Mucosa of stomach (tissue), 1 donor: ENCODE results near the gene DSCAML1.

ENCODE experiments used
- H3K27me3 ChIP-seq: one replicate; pipeline ENCODE4 v1.7.0; 2013; ENCODE audit warnings: mild to moderate bottlenecking, low read length; ENCODE audit not compliant: control insufficient read depth, insufficient read depth
- H3K36me3 ChIP-seq: one replicate; pipeline ENCODE4 v1.7.0; 2013; ENCODE audit warnings: low read length; ENCODE audit not compliant: control insufficient read depth, insufficient read depth
- H3K4me1 ChIP-seq: one replicate; pipeline ENCODE4 v1.7.0; 2013; ENCODE audit warnings: mild to moderate bottlenecking, low read length; ENCODE audit not compliant: control insufficient read depth, insufficient read depth
- H3K4me3 ChIP-seq: one replicate; pipeline ENCODE4 v1.7.0; 2013; ENCODE audit warnings: low read length
- H3K9ac ChIP-seq: one replicate; pipeline ENCODE4 v1.7.0; 2013; ENCODE audit warnings: mild to moderate bottlenecking, low read length, moderate library complexity
- H3K9me3 ChIP-seq: one replicate; pipeline ENCODE4 v1.7.0; 2013; ENCODE audit warnings: mild to moderate bottlenecking, low read length, moderate library complexity; ENCODE audit not compliant: control insufficient read depth
- donor health status: Pancreatic carcinoma.

DSCAML1 gene

GRCh38 chr11:117663821-117664220, 133.2 kb downstream of the DSCAML1 start:
- H3K9me3 ChIP-seq: no peaks in the 10 kb centered on the region
- no peaks in the 10 kb centered on the region for H3K4me1 ChIP-seq
- no peak overlapping the region for H3K4me3 ChIP-seq
- no peaks in the 10 kb centered on the region for H3K27me3 ChIP-seq
- H3K9ac ChIP-seq: no peak overlapping the region
- H3K36me3 ChIP-seq: no peaks in the 10 kb centered on the region

DNA sequence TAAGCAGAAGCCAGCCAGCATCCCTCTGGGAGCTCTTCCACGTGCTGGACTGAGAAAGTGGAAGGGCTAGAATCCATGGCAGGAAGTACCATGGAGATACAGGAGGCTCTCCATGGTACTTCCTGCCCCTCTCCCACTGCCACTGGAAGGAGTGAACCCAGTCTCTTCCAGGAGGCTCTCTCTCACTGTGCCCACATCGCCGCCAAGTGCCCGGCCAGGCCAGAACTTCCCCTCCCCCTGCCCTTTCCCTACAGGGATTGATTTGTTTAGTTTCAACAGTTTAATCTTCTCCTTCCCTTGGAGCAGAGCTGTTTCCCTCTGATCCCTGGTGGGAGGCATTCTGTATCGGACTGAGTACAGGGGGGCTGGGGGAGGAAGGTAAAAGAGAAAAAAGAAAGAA, 133.6 kb downstream of the DSCAML1 start:
- Histone ChIP-seq H3K36me3 (no peaks in the 10 kb centered on the region), H3K9me3 (no peaks in the 10 kb centered on the region), H3K4me1 (no peaks in the 10 kb centered on the region), H3K27me3 (no peaks in the 10 kb centered on the region), H3K9ac (no peak overlapping the region), H3K4me3 (no peak overlapping the region)

GRCh38 chr11:117662671-117663269, 134.2 kb downstream of the DSCAML1 start:
- Histone ChIP-seq H3K4me1 (no peaks in the 10 kb centered on the region), H3K27me3 (no peaks in the 10 kb centered on the region), H3K9ac (no peak overlapping the region), H3K4me3 (no peak overlapping the region), H3K9me3 (no peaks in the 10 kb centered on the region), H3K36me3 (no peaks in the 10 kb centered on the region)

DNA sequence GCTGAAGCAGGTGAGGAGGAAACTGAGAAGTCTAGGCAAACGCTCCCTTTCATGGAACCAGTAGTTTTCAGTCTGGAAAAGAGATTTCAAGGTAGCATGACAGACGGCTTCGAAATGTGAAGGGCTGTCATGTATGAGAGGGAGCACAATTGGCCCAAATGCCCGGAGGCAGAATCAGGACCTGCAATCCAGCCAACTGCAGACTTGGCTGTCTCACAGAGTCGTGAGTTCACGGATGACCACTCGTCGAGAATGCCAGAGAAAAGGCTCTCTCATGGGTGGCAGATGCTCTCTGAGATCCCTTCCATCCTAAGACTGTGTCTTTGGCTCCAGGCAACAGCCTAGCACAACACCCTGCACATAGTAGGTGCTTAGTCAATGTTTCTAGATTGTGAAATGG, 134.8 kb downstream of the DSCAML1 start:
- no peak overlapping the region for H3K9ac ChIP-seq
- no peak overlapping the region for H3K4me3 ChIP-seq
- H3K36me3 ChIP-seq: no peaks in the 10 kb centered on the region
- no peaks in the 10 kb centered on the region for H3K9me3 ChIP-seq
- no peaks in the 10 kb centered on the region for H3K4me1 ChIP-seq
- no peaks in the 10 kb centered on the region for H3K27me3 ChIP-seq

DNA sequence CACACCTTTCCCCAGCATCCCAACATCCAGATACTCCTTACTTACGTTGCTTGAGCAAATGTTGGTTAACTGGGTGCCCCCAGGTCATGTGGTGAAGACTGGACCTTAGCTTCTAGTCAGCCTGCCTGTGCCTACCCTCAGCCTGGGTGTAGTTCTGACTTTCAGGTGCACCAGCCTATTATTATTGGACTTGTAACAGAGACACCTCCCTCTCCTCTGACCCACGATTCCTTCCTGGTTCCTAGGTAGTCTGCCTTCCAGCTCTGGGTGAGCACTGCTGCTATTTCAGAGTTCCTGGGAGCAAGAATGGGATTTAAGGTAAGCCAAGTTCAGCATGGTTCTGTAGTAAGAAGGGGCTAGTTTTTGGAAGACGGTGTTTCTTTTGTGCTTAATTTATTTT, 138.2 kb downstream of the DSCAML1 start:
- Histone ChIP-seq H3K27me3 (no peaks in the 10 kb centered on the region), H3K9me3 (no peaks in the 10 kb centered on the region), H3K4me1 (no peaks in the 10 kb centered on the region), H3K9ac (no peak overlapping the region), H3K4me3 (no peak overlapping the region), H3K36me3 (no peaks in the 10 kb centered on the region)

- Histone ChIP-seq H3K9ac (no peak overlapping the region), H3K4me1 (no peaks in the 10 kb centered on the region), H3K36me3 (no peaks in the 10 kb centered on the region), H3K4me3 (no peak overlapping the region), H3K27me3 (no peaks in the 10 kb centered on the region), H3K9me3 (no peaks in the 10 kb centered on the region)
Measured at GRCh38 chr11:117657794-117658193, 139.2 kb downstream of the DSCAML1 start.

DNA sequence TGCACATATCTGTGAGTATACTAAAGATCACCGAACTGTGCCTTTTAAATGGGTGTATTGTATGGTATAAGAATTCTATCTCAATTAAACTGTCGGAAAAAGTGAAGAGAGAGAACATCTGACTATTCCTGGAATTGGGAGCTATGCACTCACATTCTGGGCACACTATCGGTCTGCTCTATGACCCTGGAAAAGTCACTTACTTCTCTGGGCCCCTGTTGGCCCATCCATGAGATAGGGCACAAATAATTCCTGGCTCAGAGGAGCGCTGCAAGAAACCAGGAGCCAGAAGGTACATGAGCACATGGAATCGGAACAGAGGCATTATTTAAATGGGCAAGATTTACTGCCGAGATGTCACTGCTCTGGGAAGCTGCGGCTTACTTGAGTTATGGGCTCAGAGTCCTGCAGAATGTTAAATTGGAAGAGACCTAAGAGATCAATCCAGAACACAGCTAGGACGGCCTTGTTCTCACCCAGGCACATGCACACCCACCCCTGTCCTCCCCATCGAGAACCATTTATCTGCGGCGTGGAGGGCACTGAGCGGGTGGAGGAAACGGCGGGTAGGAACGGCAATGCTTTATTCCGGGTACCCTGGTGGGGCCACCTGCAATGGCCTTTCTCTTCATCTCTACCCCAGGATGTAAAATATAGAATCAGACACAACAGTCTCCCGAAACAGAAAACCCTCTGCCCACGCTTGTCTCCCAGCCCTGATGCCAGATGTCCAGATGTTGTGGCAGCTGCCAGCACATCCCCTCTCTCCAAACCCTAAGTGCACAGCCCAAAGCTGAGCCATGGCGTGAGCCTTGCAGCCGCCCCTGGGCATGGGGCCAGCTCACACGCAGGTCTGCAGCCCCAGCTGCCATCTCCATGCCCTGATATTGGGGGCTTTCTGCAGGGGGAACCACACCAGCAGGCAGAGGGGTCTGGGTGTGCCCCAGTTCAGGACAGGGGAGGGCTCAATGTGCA, 142.4 kb downstream of the DSCAML1 start:
- Histone ChIP-seq H3K27me3 (no peaks in the 10 kb centered on the region), H3K4me1 (no peaks in the 10 kb centered on the region), H3K9me3 (no peaks in the 10 kb centered on the region), H3K9ac (no peak overlapping the region), H3K4me3 (no peak overlapping the region), H3K36me3 (no peaks in the 10 kb centered on the region)

- H3K9me3 ChIP-seq: no peaks in the 10 kb centered on the region
- H3K36me3 ChIP-seq: no peaks in the 10 kb centered on the region
- H3K4me1 ChIP-seq: no peaks in the 10 kb centered on the region
- H3K4me3 ChIP-seq: no peak overlapping the region
- no peaks in the 10 kb centered on the region for H3K27me3 ChIP-seq
- no peak overlapping the region for H3K9ac ChIP-seq
Measured at GRCh38 chr11:117652521-117652920, 144.5 kb downstream of the DSCAML1 start.

DNA sequence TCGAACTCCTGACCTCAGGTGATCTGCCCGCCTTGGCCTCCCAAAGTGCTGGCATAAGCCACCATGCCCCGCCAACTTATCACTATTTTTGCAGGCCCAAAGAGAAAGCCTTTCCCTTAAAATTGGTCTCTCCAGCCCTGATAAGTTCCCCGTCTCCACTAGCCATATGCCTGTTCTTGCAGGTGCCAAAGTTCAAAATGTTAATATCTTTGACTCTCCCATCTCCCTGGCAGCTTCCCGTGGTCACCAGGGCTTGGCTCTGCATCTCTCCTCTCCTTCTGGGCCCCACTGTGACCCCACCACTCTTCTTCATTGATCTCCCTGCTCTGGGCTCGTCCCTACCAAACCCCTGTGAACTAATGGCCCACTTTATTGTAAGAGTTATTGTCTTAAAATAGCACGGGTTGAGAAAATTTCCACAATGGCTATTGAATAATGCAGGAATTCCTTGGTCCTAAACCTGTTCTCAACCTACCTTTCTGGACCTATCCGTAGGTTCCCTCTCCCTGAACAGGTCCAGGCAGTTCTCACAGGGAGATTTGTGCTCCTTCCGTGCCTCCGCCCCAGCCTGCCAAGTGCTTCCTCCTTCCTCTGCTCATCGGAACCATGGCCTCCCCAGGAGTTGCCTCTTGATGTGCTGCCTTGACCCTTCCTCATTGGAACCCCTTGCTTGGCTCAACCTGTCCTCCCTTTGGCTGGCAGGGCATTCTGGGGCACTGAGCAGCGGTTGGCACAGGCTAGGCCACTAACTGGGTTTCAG, 147.5 kb downstream of the DSCAML1 start:
- Histone ChIP-seq H3K9me3 (no peaks in the 10 kb centered on the region), H3K27me3 (no peaks in the 10 kb centered on the region), H3K4me1 (no peaks in the 10 kb centered on the region), H3K9ac (no peak overlapping the region), H3K36me3 (no peaks in the 10 kb centered on the region), H3K4me3 (no peak overlapping the region)

GRCh38 chr11:117647872-117648271, 149.1 kb downstream of the DSCAML1 start:
- Histone ChIP-seq H3K36me3 (no peaks in the 10 kb centered on the region), H3K9me3 (no peaks in the 10 kb centered on the region), H3K9ac (no peak overlapping the region), H3K4me1 (no peaks in the 10 kb centered on the region), H3K4me3 (no peak overlapping the region), H3K27me3 (no peaks in the 10 kb centered on the region)

DNA sequence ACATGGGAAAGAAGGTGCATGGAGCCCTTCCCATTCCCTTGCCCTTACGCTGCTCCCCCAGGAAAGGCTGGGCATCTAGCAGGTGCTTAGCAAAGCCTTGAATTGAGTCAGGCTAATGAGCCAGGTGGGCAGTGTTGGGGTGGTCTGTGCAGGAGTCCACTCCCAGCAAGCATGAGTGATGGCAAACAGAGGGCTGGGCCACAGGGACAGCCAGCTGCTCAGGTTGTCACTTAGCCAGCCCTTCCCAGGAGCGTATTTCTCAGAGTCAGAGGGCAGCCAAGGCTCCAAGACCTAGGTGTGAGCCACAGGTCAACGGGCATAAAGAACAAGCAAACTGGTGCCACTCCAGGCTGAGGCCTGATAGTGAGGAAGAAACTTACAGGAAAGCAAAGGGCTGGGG, 149.8 kb downstream of the DSCAML1 start:
- no peak overlapping the region for H3K4me3 ChIP-seq
- H3K9ac ChIP-seq: no peak overlapping the region
- no peaks in the 10 kb centered on the region for H3K27me3 ChIP-seq
- H3K4me1 ChIP-seq: no peaks in the 10 kb centered on the region
- no peaks in the 10 kb centered on the region for H3K36me3 ChIP-seq
- H3K9me3 ChIP-seq: no peaks in the 10 kb centered on the region

DNA sequence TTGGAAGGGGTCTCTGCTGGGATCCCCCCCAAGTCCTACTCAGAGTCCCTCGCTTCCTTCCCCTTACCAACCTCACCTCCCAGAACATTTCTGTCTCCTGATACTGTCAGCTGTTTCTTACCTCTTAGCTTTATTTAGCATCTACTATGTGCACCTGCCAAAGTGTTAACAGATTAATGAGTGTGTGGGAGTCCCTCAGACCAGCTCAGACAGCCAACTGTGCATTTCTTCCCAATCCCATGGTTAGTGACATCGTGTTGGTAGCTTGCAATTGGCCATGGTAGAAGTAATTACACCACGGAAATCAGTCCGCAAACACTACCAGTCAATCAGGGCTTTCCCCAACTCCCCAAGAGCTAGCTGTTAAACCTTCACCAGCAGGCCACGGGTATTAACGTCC, 150.6 kb downstream of the DSCAML1 start:
- no peaks in the 10 kb centered on the region for H3K27me3 ChIP-seq
- no peak overlapping the region for H3K9ac ChIP-seq
- no peaks in the 10 kb centered on the region for H3K9me3 ChIP-seq
- no peaks in the 10 kb centered on the region for H3K4me1 ChIP-seq
- H3K36me3 ChIP-seq: no peaks in the 10 kb centered on the region
- H3K4me3 ChIP-seq: no peak overlapping the region
